GM23248 (cell line): Measurements from ENCODE around the gene DSN1. TPM values are rescaled to one million over a fixed set of nuclear protein-coding genes. Genes with fewer than 3 reads are reported as not detected.

Experiments
- DNase-seq: peaks from one replicate; pipeline ENCODE4 v3.0.0-alpha.2; 2015
- H2AFZ ChIP-seq: fragments of 200-600 bp; sonication (generic); 2 replicates; pipeline ENCODE4 v1.6.1; 2016; ENCODE audit warnings: antibody characterized with exemption
- H3F3A ChIP-seq: fragments of 200-600 bp; sonication (generic); 2 replicates; pipeline ENCODE4 v1.6.1; 2016; ENCODE audit warnings: mild to moderate bottlenecking, antibody characterized with exemption, mixed run types; ENCODE audit not compliant: insufficient read depth
- H3K27ac ChIP-seq: fragments of 200-600 bp; sonication (generic); 2 replicates; pipeline ENCODE4 v1.5.1; 2016; ENCODE audit warnings: mild to moderate bottlenecking
- H3K27me3 ChIP-seq: fragments of 200-600 bp; sonication (generic); replicated peaks from 2 replicates; pipeline ENCODE4 v1.6.1; 2016; ENCODE audit warnings: mild to moderate bottlenecking; ENCODE audit not compliant: insufficient read depth
- H3K36me3 ChIP-seq: fragments of 200-600 bp; sonication (generic); 2 replicates; pipeline ENCODE4 v1.6.1; 2016; ENCODE audit warnings: low read depth, mild to moderate bottlenecking
- H3K4me1 ChIP-seq: fragments of 200-600 bp; sonication (generic); 2 replicates; pipeline ENCODE4 v1.6.1; 2016; ENCODE audit warnings: mild to moderate bottlenecking; ENCODE audit not compliant: insufficient read depth
- H3K4me2 ChIP-seq: fragments of 200-600 bp; sonication (generic); one replicate; pipeline ENCODE4 v1.6.1; 2016; ENCODE audit warnings: mild to moderate bottlenecking; ENCODE audit not compliant: unreplicated experiment
- H3K4me3 ChIP-seq: fragments of 200-600 bp; sonication (generic); 2 replicates; pipeline ENCODE4 v1.5.1; 2016; ENCODE audit warnings: mild to moderate bottlenecking
- H3K79me2 ChIP-seq: fragments of 200-600 bp; sonication (generic); 2 replicates; pipeline ENCODE4 v1.6.1; 2016; ENCODE audit warnings: mild to moderate bottlenecking; ENCODE audit not compliant: insufficient read depth
- H3K9ac ChIP-seq: fragments of 200-600 bp; sonication (generic); 2 replicates; pipeline ENCODE4 v1.6.1; 2016; ENCODE audit warnings: mild to moderate bottlenecking
- H3K9me2 ChIP-seq: fragments of 200-600 bp; sonication (generic); 2 replicates; pipeline ENCODE4 v1.6.1; 2016; ENCODE audit warnings: mixed run types, mild to moderate bottlenecking, moderate library complexity; ENCODE audit not compliant: insufficient read depth
- H3K9me3 ChIP-seq: fragments of 200-600 bp; sonication (generic); one replicate; pipeline ENCODE4 v1.6.1; 2017; ENCODE audit warnings: low read depth
- H4K20me1 ChIP-seq: fragments of 200-600 bp; sonication (generic); 2 replicates; pipeline ENCODE4 v1.6.0; 2016; ENCODE audit not compliant: insufficient read depth
- EZH2 ChIP-seq: fragments of 200-600 bp; sonication (generic); IDR thresholded peaks from 2 replicates; pipeline ENCODE4 v1.6.1; 2018; ENCODE audit warnings: antibody characterized with exemption, mild to moderate bottlenecking; ENCODE audit not compliant: insufficient read depth, poor library complexity, severe bottlenecking
- EZH2phosphoT487 ChIP-seq: fragments of 200-600 bp; sonication (generic); IDR thresholded peaks from 2 replicates; pipeline ENCODE4 v1.6.1; 2018; ENCODE audit warnings: antibody characterized with exemption, moderate library complexity, mild to moderate bottlenecking, low read depth; ENCODE audit not compliant: insufficient read depth
- WGBS, 2 experiments: methylation state at CpG; one replicate each; pipeline ENCODE4 v1.1.6; 2015 to 2017; ENCODE audit warnings: low lambda C conversion rate in 2 of 2, low coverage in 1 of 2; ENCODE audit errors: missing lambda C conversion rate in 2 of 2; 5-methylcytosine and 5-hydroxymethylcytosine counted together
- in situ Hi-C: fragments of 300-500 bp; cut with MboI; formaldehyde crosslinking; loops from 2 replicates; pipeline ENCODE4 v1.15.0; 2020
- polyA plus RNA-seq: library from polyadenylated mRNA; unstranded; fragments of >200 nt; fragmentation: Nextera tagmentation; extraction: Ambion mirVana; gene quantifications from 2 replicates; pipeline ENCODE4 v1.2.1, GENCODE V29; 2016
- total RNA-seq: library from RNA; depleted of rRNA; stranded (reverse); fragments of >200 nt; shearing (Covaris generic); gene quantifications from 2 replicates; pipeline ENCODE4 v1.2.3, GENCODE V29; 2014

DSN1 gene
- total and polyA plus RNA-seq, 2 experiments from 2014 or later: 13.0 to 15.6 TPM

DNA sequence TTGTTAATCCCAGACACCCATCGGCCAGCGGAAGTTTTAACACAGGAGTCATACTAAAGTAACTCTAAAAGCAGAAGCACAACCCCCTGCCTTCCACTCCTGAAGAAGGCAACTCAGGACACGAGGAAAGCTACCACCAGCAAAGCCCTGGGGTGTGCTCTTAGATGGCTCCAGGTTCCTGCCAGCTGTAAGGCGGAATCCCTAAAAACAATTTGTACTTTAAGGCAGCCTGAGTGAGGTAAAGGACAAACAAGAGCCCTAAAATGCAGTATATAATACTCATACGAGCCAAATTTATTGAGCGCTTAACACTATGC is 36.4 kb downstream of the DSN1 start:
- in situ Hi-C loops: no loop called here
- 96 to 99% methylated on average over 6 of the region's 6 CpGs for WGBS, 2 experiments
- Histone ChIP-seq H3K9me3 (no peaks in the 10 kb centered on the region), H4K20me1 (no peaks in the 10 kb centered on the region), H3K4me1 (no peaks in the 10 kb centered on the region), H3K4me3 (no peak overlapping the region), H3K36me3 (no peaks in the 10 kb centered on the region), H3F3A (no peaks in the 10 kb centered on the region; the same call in 1 of the 2 replicates), H3K27ac (no peak overlapping the region), H3K4me2 (no peak overlapping the region), H2AFZ (no peak overlapping the region), H3K27me3 (no peaks in the 10 kb centered on the region), H3K9me2 (no peaks in the 10 kb centered on the region), H3K79me2 (peaks cover 39% of the 10 kb centered on the region), H3K9ac (no peak overlapping the region)
- no peak for DNase-seq
- TF ChIP-seq EZH2 (no peak), EZH2phosphoT487 (no peak)

DNA sequence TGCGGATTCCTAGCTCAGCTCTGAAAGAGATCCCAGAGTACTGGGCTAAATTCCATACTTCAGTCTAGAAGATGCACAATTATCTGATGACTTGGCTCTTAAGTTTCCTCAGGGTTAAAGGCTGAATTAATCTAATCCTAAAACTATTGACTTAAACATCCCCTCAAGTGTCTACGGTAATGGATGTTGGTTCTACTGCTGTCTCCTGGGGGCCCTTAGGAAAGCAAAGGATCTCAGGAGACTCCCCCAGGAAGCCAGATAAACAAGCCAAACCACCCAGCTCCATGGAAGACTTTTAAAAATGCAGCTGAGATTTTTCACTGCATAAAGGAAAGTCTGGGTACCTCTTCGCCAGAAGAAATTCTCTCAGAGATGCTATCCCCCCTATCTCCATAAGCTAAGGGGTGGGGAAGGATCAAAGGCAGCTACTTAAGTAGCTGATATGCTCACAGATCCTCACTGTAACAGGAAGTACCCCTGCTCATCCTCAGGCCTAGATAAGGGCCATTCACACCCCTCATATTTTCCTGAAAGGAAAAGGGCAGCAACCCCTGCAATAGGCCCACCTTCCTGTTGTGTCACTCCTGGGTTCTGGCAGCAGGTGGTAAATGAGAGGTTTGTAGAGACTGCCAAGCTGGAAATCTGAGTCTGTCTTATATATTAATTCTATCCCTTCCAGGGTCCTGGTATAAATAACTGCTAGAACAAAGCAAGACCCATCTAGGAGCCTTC is 36.9 kb downstream of the DSN1 start:
- Histone ChIP-seq H2AFZ (no peak overlapping the region), H3K4me2 (no peak overlapping the region), H3K9me3 (no peaks in the 10 kb centered on the region), H3K79me2 (peaks cover 39% of the 10 kb centered on the region), H3K4me1 (no peaks in the 10 kb centered on the region), H3K9me2 (no peaks in the 10 kb centered on the region), H3F3A (no peaks in the 10 kb centered on the region; the same call in 1 of the 2 replicates), H4K20me1 (no peaks in the 10 kb centered on the region), H3K9ac (no peak overlapping the region), H3K27ac (no peak overlapping the region), H3K27me3 (no peaks in the 10 kb centered on the region), H3K36me3 (no peaks in the 10 kb centered on the region), H3K4me3 (no peak overlapping the region)
- no peak for DNase-seq
- WGBS, 2 experiments: 90 to 93% methylated on average over 3 of the region's 3 CpGs
- TF ChIP-seq EZH2phosphoT487 (no peak), EZH2 (no peak)
- in situ Hi-C loops: no loop called here

GRCh38 chr20:36732456-36732855 is 41.1 kb downstream of the DSN1 start:
- 100% methylated on average over 1 of the region's 1 CpG for WGBS, 2 experiments
- TF ChIP-seq EZH2: no peak
- TF ChIP-seq EZH2phosphoT487: no peak
- no peak for DNase-seq

DNA sequence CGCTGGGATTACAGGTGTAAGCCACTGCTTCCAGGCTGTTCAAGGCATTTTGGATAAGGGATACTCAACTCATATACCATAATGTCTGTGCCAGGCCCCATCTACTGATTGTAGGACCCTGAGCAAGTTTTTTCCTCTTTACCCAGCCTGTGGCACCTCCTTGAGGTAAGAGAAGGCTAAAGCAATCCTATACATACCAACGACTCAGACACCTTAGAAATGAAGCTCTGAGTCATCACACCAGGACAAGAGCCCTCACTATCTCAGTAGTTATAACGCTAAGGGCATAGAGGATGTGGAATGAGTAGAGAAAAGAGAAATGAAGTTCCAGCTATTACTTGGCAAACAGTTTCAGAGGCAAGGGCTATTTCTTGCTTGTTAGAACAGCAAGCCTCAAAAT is 44.6 kb downstream of the DSN1 start:
- no peaks in the 10 kb centered on the region for H3F3A ChIP-seq
- no peaks in the 10 kb centered on the region for H3K4me1 ChIP-seq
- H3K27me3 ChIP-seq: no peaks in the 10 kb centered on the region
- no peaks in the 10 kb centered on the region for H3K36me3 ChIP-seq
- H3K79me2 ChIP-seq: peaks cover 7% of the 10 kb centered on the region
- no peak overlapping the region for H3K4me3 ChIP-seq
- no peaks in the 10 kb centered on the region for H3K9me2 ChIP-seq
- no peak overlapping the region for H3K9ac ChIP-seq
- peak; percentile 31 for DNase-seq
- no peak overlapping the region for H2AFZ ChIP-seq
- H3K9me3 ChIP-seq: no peaks in the 10 kb centered on the region
- in situ Hi-C loops: no loop called here
- whole genome bisulfite sequencing, 2 experiments: 65 to 72% methylated on average over 3 of the region's 3 CpGs
- H3K27ac ChIP-seq: no peak overlapping the region
- no peak for TF ChIP-seq EZH2
- no peak for TF ChIP-seq EZH2phosphoT487
- H4K20me1 ChIP-seq: no peaks in the 10 kb centered on the region
- no peak overlapping the region for H3K4me2 ChIP-seq

More at GRCh38 chr20:36732456-36732855, 41.1 kb downstream of the DSN1 start:
- in situ Hi-C loops: no loop called here
- H2AFZ ChIP-seq: no peak overlapping the region
- no peak overlapping the region for H3K9ac ChIP-seq
- H3K9me3 ChIP-seq: no peaks in the 10 kb centered on the region
- peaks cover 21% of the 10 kb centered on the region for H3K79me2 ChIP-seq
- no peaks in the 10 kb centered on the region for H3K36me3 ChIP-seq
- H4K20me1 ChIP-seq: no peaks in the 10 kb centered on the region
- H3K4me1 ChIP-seq: no peaks in the 10 kb centered on the region
- H3K27ac ChIP-seq: no peak overlapping the region
- H3K27me3 ChIP-seq: no peaks in the 10 kb centered on the region
- no peak overlapping the region for H3K4me2 ChIP-seq
- no peaks in the 10 kb centered on the region for H3K9me2 ChIP-seq
- no peak overlapping the region for H3K4me3 ChIP-seq
- H3F3A ChIP-seq: no peaks in the 10 kb centered on the region; the same call in 1 of the 2 replicates
